Gastrocnemius medialis (tissue), 4 donors: Measurements from ENCODE around the gene SLC22A17. TPM values are rescaled to one million over a fixed set of nuclear protein-coding genes. Genes with fewer than 3 reads are reported as not detected.
"Not testable (repeated sequence)": the region's sequence is repeated elsewhere in the genome, so short reads cannot be mapped to it uniquely, and the experiment has no call there.

Experiments
- ATAC-seq, 2 donors: fragments of 150-250 bp; one replicate each; pipeline ENCODE4 v1.9.1; 2016
- DNase-seq, 2 donors: peaks; one replicate each; pipeline ENCODE4 v3.0.0-alpha.2; 2019
- H3K27ac ChIP-seq, 4 donors: fragments of 200-600 bp; sonication (generic); 1 replicate in 1 of 4; 2 replicates in 3 of 4; pipeline ENCODE4 v1.5.1; 2016 to 2018; ENCODE audit warnings: mild to moderate bottlenecking in 2 of 4, moderate library complexity in 1 of 4
- H3K27me3 ChIP-seq, 3 donors: fragments of 200-600 bp; sonication (generic) in 2 of 3; 1 replicate in 1 of 3; 2 replicates in 2 of 3; pipeline versions ENCODE4 v1.5.1 to v1.6.0; 2016 to 2019; ENCODE audit warnings: mild to moderate bottlenecking in 1 of 3, moderate library complexity in 1 of 3
- H3K36me3 ChIP-seq, 2 donors: fragments of 200-600 bp; sonication (generic) in 1 of 2; one replicate each; pipeline ENCODE4 v1.5.1; 2017 to 2018
- H3K4me1 ChIP-seq, 2 donors: fragments of 200-600 bp; sonication (generic) in 1 of 2; one replicate each; pipeline ENCODE4 v1.5.1; 2016 to 2017; ENCODE audit warnings: mild to moderate bottlenecking in 2 of 2
- H3K4me3 ChIP-seq, 4 donors: fragments of 200-600 bp; sonication (generic) in 3 of 4; 1 replicate in 1 of 4; 2 replicates in 3 of 4; pipeline ENCODE4 v1.5.1; 2016 to 2019; ENCODE audit warnings: mild to moderate bottlenecking in 2 of 4
- H3K9me3 ChIP-seq, 3 donors: fragments of 200-600 bp; sonication (generic) in 2 of 3; 1 replicate in 1 of 3; 2 replicates in 2 of 3; pipeline ENCODE4 v1.5.1; 2016 to 2019
- CTCF ChIP-seq, 5 experiments: fragments of 450-650 bp in 3 of 5; fragments of 200-600 bp in 2 of 5; sonication (generic) in 2 of 5; IDR thresholded peaks in 4 of 5; conservative IDR thresholded peaks in 1 of 5; 1 replicate in 4 of 5; 2 replicates in 1 of 5; pipeline ENCODE4 v1.5.1; 2016 to 2019; ENCODE audit warnings: antibody characterized with exemption in 5 of 5, mild to moderate bottlenecking in 3 of 5, moderate library complexity in 3 of 5
- POLR2A ChIP-seq, 2 donors: fragments of 450-650 bp; IDR thresholded peaks; one replicate each; pipeline ENCODE4 v1.6.1; 2017; ENCODE audit warnings: antibody characterized with exemption in 2 of 2, mild to moderate bottlenecking in 2 of 2, moderate library complexity in 2 of 2
- in situ Hi-C, 4 donors: fragments of 200-750 bp; cut with MboI; loops; one replicate each; pipeline versions ENCODE4 v1.15.0 to v1.8.0; 2017; ENCODE audit warnings: low sequenced_read_pairs in 4 of 4
- intact Hi-C: fragments of 100-400 bp; cut with DNase I; formaldehyde crosslinking; loops from one replicate; pipeline ENCODE4 v1.15.1; 2023; ENCODE audit warnings: low total_unique reads
- total RNA-seq, 4 donors: library from RNA; depleted of rRNA; stranded (reverse); fragments of >200 nt; gene quantifications; one replicate each; pipeline versions ENCODE4 v1.1.0 to v1.2.3, GENCODE V29; 2016

SLC22A17 gene
- total RNA-seq = 1 to 10 TPM in 2 of 4 donors, under 1 TPM in 2; 0.68 to 2.7 (median 1.4) TPM

GRCh38 chr14:23352506-23353432, at the start of gene SLC22A17:
TSS of gene SLC22A17 (minus strand) at chr14:23352887.
- Histone ChIP-seq H3K4me1 (peaks cover 0 to 15% of the 10 kb centered on the region in 2 donors), H3K27me3 (peaks cover 24 to 27% (median 26%) of the 10 kb centered on the region in 3 donors), H3K4me3 (peak within 1 kb of the TSS; percentile 49 to 59 (median 54)), H3K9me3 (no peaks in the 10 kb centered on the region), H3K27ac (no peak within 1 kb of the TSS), H3K36me3 (no peaks in the 10 kb centered on the region)
- ATAC-seq (peak; percentile 52 to 72), DNase-seq (no peak)
- in situ Hi-C loops (no loop called here), intact Hi-C loops (no loop called here)
- TF ChIP-seq CTCF (IDR thresholded peaks at IDR 0.05 in 4 of 5, conservative IDR thresholded peaks at IDR 0.05 in 1 of 5) = peak in 1 of 5 experiments; percentile 28
- peak in 1 of 2 donors; percentile 58 for TF ChIP-seq POLR2A (IDR thresholded peaks at IDR 0.05)

GRCh38 chr14:23401291-23401690, 48.6 kb upstream of the SLC22A17 start:
- intact Hi-C loops (no loop called here), in situ Hi-C loops (no loop called here)
- TF ChIP-seq POLR2A (IDR thresholded peaks at IDR 0.05) = no peak
- no peak for TF ChIP-seq CTCF (IDR thresholded peaks at IDR 0.05 in 4 of 5, conservative IDR thresholded peaks at IDR 0.05 in 1 of 5)
- Histone ChIP-seq H3K27ac (peak overlapping the region in 3 of 4 donors; percentile 84 to 90 (median 85)), H3K27me3 (no peaks in the 10 kb centered on the region), H3K4me3 (no peak overlapping the region), H3K9me3 (no peaks in the 10 kb centered on the region), H3K4me1 (peaks cover 0 to 6% of the 10 kb centered on the region in 2 donors), H3K36me3 (peaks cover 0 to 1% of the 10 kb centered on the region in 2 donors)
- DNase-seq (peak in 1 of 2 donors; percentile 70), ATAC-seq (peak in 1 of 2 donors; percentile 29)

GRCh38 chr14:23400496-23401149, 47.9 kb upstream of the SLC22A17 start:
- intact Hi-C loops, H3K27me3 ChIP-seq, H3K36me3 ChIP-seq, H3K4me1 ChIP-seq, in situ Hi-C loops, DNase-seq, H3K4me3 ChIP-seq, ATAC-seq, H3K9me3 ChIP-seq: not testable (repeated sequence)
- peak overlapping the region in 3 of 4 donors; percentile 84 to 90 (median 85) for H3K27ac ChIP-seq

GRCh38 chr14:23399591-23399990, 46.9 kb upstream of the SLC22A17 start:
- peak in 1 of 2 donors; percentile 19 for ATAC-seq
- Histone ChIP-seq H3K36me3 (peaks cover 0 to 8% of the 10 kb centered on the region in 2 donors), H3K27me3 (no peaks in the 10 kb centered on the region), H3K4me1 (no peaks in the 10 kb centered on the region), H3K9me3 (no peaks in the 10 kb centered on the region), H3K4me3 (no peak overlapping the region), H3K27ac (peak overlapping the region in 3 of 4 donors; percentile 84 to 90 (median 85))
- TF ChIP-seq POLR2A (IDR thresholded peaks at IDR 0.05) = no peak
- TF ChIP-seq CTCF (IDR thresholded peaks at IDR 0.05 in 4 of 5, conservative IDR thresholded peaks at IDR 0.05 in 1 of 5) = no peak
- in situ Hi-C loops (no loop called here), intact Hi-C loops (no loop called here)
- peak in 1 of 2 donors; percentile 39 for DNase-seq

GRCh38 chr14:23399136-23399535, 46.4 kb upstream of the SLC22A17 start:
- Histone ChIP-seq H3K4me1 (no peaks in the 10 kb centered on the region), H3K27ac (peak overlapping the region in 3 of 4 donors; percentile 84 to 90 (median 85))

More at GRCh38 chr14:23399136-23399535, 46.4 kb upstream of the SLC22A17 start:
- no peak for DNase-seq
- Histone ChIP-seq H3K4me3 (no peak overlapping the region), H3K9me3 (no peaks in the 10 kb centered on the region), H3K27me3 (no peaks in the 10 kb centered on the region), H3K36me3 (peaks cover 0 to 8% of the 10 kb centered on the region in 2 donors)
- no peak for TF ChIP-seq POLR2A (IDR thresholded peaks at IDR 0.05)
- TF ChIP-seq CTCF (IDR thresholded peaks at IDR 0.05 in 4 of 5, conservative IDR thresholded peaks at IDR 0.05 in 1 of 5) = no peak
- in situ Hi-C loops (no loop called here), intact Hi-C loops (no loop called here)
- ATAC-seq = no peak
